DMS 273 (cell line): ENCODE measurements around the gene SERPINA9.
"Not testable (repeated sequence)": the region's sequence is repeated elsewhere in the genome, so short reads cannot be mapped to it uniquely, and the experiment has no call there.

Experiments used
- DNase-seq: peaks from one replicate; lab custom pipeline; 2025; ENCODE audit not compliant: unreplicated experiment; lab: John Stamatoyannopoulos, UW

Gene SERPINA9

DNA sequence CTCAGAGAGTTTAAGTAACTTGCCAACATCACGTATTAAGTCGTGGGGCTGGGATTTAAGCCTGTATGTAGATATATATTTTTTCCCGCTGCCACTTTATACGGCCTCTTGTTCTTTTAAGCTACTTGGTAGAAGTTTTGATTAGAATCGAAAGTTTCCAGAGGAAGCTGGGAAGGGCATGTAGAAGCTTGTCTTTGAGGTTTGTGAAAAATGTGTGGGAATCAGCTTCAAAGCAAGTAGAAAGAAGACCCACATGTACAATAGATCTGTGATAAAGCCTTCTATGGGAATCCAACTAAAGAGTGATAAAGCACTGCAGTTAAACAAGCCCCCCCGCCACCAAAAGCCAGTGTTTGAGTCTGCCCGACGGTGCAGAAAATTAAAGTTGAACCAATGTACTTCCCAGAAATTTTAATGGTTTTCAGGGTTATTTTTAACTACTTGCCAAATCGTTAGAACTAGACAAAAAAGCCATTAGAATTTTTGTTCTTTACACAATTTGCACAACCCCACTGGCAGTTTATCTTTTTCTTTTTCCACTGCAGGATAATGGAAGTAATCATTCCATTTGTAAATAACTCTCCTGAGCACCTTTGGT is 48.9 kb downstream of the SERPINA9 start:
- no peak for DNase-seq

DNA sequence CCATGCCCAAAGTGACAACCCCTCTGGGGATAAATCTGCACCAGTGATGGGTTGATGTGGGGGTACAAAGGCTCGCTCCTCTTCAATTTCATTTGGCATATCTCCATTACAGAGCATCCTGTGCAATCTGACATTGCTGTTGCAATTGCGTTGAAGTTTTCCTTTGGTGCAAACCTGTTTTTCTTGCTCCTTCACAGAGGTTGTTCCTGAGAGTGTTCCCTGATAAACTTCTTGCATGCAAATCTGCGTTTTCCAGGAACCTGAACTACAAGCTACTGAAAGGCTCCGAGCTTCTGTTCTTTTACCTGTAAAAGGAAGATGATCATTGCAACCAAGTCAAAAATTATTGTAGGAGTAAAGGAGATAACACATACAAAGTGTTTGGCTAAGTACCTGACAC is 49.5 kb downstream of the SERPINA9 start:
- DNase-seq, result no peak

DNA sequence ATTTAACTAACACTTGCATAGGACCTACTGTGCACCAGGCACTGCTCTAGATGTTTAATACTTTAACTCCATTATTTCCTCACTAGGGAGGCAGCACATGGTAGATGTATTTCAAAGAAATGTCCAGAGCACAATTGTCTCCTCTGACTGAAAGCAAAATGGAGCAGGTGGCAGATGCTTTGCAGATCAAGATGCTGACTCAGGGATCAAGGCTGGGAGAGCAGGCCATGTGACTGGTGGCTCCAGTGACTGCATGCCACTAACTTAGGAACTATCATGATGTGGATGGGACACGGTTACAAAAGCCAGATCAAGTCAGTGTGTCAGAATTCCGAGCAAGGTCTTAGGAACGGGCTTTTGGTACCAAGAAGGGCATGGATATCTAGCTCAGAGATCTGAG is 51.6 kb downstream of the SERPINA9 start:
- no peak for DNase-seq

DNA sequence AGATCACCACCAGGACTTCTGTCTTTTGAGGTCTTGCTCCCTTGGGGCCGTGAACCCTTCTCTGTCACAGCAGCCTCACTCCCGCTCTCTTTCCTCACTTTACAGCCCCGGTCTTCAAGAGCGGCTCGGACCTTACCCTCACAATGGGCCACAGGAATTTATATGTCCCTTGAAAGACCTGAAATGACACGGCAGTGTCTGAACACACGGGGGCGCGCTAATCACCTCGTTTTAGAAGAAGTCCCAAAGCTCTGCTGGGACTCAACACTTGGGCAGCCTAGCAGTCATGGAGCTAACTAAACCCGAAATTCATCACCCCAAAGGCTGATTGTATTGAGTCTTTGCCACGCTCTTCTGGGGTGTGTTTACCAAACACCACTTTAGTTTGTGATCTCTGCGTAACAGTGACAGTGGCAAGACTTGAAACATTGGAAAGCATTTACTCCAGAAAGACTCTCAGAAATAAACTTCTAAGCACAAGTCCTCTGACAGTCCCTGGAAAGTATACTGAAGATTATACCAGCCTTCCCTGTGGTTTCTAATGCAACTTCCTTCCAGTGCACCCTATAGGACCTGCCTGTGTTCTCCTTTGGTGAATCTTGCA is 52.4 kb downstream of the SERPINA9 start:
- peak; percentile 77 for DNase-seq

DNA sequence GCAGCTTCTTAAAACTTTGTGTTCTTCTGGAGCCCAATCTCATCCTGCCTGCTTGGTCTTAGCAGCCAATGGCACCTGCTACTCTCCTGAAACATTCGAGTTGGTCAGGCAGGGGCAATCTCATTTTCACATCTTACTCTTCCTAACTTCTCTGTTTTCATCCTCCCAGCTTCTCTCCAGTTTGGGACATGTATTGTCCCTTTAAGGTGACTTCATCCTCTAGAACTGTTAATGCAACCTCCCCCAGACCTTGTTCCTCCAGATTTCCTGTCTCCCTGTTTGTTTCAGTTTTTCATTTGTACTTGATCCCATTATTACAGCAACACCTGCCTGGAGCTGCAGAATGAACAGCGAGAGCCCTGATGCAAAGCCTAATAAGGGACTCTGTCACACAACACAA is 54.7 kb downstream of the SERPINA9 start:
- DNase-seq, result no peak

DNA sequence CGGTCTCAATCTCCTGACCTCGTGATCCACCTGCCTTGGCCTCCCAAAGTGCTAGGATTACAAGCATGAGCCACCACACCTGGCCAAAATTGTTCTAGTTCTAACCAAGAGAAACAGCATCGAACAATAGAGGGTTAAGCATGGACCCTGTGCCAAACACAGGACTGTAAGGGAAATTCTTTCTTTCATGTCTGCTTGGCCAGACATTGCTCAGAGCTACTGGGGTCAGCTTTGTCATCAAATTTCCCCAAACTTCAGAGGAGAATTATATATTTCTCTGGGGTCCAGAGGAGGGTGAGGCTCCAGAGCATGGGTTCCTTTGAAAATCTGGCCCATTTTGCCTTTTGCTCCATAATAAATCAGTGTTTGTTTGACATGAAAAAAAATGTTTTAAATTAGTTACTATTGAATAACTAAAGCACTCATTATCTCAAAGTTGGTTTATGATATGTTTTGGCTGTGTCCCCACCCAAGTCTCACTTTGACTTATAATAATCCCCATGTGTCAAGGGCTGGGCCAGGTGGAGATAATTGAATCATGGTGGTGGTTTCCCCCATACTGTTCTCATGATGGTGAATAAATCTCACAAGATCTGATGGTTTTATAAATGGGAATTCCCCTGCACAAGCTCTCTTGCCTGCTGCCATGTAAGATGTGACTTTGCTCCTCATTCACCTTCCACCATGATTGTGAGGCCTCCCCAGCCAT is 58.3 kb downstream of the SERPINA9 start:
- DNase-seq, result not testable (repeated sequence)
